Effector CD8-positive, alpha-beta T cell (primary cell): ENCODE results near the gene CPPED1.

Experiments
- DNase-seq: peaks from one replicate; lab custom pipeline; 2025; lab: John Stamatoyannopoulos, UW

CPPED1 gene

DNA sequence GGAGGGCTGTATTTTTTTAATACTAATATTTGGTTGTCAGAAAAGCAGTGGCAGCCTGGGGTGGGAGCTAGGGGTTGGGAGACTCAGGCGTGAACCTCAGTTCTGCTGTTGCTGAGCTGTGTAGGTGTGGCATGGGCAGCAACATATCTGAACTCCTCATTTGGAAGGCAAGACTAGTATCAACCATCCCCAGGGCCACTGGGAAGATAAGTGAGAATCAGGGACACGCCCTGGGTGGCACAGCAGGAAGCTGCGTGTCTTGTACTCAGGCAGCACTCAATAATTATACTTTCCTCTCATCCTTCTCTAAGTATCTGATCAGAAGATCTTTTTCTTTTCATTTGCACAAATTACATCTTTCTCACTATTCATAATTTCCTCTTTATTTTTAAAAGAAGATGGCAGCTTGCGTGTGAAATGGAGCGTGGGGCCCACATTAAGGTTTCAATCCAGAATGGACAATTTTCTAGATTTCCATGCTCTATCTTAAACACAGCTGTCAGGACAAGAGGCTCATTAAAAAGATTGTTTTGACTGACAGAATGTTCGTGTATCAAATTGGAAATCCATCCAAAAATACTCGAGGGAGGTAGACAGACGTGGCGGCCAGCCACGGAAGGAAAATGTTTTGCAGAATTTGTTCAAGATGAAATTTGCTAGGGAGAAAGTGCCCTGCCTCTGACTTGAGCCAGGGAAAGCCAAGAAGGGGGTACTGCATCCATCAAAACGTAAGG, 121.1 kb downstream of the CPPED1 start:
- DNase-seq = no peak

DNA sequence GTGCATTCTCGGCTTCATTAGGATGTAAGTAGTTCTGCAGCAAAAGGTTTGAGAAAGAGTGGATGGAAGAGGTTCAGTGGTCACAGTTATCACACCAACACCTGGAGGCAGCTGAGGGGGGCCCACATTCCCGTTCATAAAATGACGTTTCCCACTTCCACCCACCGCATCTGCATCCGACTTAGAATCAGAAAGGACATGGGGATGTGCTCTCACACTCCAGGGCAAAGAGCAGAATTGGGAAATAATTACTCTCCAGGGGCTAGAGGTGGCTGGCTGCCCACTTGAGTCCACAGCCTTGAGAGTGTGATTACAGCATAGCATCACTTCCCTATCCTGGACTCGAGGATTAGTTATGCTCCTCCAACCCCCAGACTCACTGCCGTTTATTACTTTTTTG, 122.0 kb downstream of the CPPED1 start:
- no peak for DNase-seq

DNA sequence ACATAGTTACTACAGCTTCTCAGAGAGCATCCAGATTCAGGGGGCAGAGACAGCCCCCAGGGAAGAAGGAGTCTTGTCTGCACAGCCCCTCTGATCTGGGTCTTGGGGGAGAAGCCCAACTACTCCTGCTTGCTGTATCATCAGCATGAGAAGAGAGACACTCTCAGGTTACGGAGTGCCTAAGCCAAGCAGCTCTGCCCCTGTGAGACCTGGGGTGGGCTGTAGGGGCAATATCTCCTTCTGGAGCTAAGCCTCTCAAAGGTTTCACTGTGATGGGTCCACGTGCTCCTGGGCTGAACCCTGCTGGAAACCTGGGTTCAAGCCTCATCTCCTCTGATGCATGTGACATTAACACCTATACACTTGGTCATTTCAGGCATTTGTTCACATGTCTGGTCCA, 123.2 kb downstream of the CPPED1 start:
- DNase-seq = no peak

DNA sequence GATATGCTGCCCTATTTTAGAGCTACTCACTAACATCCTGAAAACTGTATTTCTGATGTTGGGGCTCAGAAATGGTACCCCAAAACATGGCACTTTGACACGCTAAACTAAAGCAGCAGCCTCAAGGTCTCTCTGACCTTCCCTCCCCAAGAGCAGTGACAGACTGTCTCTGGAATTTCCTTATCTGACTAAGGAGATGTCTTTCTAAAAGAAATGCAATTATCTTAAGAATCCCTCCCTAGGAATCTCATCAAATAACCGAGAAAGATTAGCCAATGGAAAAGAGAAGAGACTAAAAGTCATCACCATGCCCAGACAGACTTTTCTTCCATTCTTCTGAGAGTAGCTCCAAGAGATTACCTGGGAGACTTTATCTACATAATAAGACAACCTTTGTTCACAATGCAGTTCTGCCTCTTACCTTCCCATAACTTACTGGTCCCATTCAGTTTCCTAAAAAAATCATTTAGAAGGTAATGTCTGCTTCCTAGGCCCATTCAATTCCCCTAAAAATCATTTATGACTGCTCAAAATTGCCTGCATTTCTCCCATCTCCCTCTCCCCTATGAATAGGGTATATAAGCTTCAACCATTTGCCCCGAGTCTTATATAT, 123.9 kb downstream of the CPPED1 start:
- no peak for DNase-seq

DNA sequence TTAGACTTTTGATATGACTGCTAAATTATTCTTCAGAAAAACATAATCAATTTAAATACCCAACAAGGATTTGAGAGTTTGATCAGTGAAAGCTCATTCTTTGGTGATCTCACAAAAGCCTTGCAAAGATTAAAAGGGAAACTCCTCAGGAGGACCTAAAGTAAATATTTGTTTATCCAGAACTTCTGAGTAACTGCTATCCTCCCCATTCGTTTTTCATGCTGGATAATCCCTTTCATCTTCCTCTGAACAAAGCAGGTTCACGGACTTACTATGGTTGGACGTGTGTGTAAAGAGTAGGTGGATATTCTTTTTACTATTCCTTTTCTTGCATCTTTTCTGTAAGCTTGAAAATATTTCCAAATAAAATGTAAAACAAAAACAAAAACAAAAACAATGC, 124.7 kb downstream of the CPPED1 start:
- DNase-seq = no peak

DNA sequence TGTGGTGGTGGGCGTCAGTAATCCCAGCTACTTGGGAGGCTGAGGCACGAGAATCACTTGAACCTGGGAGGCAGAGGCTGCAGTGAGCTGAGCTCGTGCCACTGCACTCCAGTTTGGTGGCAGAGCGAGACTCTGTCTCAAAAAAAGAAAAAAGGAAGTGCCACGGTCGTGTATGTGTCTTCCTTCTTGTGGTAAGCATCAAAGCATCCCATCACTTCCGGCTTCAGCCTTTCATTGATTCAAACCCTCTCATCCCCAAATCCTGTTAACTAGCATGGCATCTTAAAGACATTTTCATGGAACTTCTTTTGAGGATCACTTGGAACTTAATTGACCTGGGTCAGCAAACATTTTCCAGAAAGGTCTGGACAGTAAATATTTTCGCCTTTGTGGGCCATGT, 126.2 kb downstream of the CPPED1 start:
- no peak for DNase-seq

DNA sequence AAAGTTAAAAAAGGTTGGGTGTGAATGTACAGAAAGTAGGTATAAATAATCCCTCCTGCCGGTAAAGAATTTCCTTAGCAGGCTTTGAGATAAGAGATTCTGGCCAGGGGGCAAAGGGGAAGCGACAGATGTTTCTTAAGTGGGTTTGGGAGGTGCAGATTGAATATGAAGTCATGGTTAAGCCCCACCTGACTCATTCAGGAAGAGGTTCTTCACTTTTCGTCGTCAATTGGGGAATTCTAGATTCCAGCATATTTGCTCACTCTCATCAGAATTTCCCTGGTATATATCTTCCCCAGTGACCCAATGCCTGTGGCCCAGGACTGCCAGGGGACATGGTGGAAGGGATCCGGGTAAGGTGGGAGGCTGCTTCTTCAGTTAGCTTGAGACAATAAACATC, 127.8 kb downstream of the CPPED1 start:
- no peak for DNase-seq

DNA sequence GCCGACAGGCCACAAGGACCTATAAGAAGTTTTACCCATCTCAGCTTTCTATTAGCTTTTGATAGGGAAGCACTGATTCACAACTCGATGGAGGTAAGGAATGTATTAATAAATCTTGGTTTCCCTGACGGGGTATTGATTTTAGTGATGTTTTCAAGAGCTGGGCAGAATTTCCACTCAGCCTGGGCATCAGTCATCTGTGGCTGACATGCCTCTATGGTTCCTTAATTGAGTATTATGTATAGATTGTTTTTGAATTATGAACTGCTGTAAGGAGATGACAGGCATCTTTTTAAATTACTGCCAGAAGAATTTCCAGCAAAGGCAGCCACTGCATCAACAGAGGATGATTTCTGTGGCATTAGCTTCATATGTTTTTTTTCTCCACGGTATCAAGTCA, 128.6 kb downstream of the CPPED1 start:
- no peak for DNase-seq

DNA sequence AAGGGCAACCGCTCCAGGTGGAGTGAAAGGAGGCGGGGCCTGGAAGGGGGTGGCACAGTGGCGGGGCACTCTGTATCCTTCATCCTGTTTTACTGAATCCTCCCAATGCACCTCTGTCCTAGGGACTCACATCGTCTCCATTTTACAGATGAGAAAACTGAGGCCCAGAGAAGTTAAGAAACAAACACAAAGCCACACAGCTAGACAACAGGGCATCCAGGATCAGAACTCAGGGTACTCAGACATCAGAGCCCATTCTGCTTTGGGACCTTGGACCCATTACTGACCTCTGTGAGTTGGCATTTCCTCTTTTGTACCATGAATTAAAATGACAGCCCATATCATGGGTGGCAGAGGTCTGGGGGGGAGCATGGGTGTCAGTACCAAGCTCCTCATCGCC, 129.2 kb downstream of the CPPED1 start:
- DNase-seq = no peak

DNA sequence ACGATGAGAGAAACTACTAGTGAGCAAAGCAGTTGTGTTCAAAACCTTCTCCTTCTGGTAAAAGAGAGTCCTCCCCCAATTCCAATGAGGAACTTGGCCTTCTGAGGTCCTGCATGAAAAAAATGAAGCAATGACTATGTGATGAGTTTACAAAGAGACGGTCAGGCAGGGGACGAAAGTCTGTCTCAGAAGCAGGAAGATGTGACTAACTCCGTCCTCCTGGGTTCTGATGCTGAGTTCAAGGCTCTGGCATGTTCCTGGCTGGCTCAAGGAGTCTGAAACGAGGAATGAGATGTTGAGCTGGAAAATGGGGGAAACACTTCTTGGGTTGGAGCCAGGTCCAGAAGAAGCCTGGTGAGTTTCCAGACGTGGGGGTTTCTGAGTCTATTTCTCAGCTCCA, 129.6 kb downstream of the CPPED1 start:
- no peak for DNase-seq

DNA sequence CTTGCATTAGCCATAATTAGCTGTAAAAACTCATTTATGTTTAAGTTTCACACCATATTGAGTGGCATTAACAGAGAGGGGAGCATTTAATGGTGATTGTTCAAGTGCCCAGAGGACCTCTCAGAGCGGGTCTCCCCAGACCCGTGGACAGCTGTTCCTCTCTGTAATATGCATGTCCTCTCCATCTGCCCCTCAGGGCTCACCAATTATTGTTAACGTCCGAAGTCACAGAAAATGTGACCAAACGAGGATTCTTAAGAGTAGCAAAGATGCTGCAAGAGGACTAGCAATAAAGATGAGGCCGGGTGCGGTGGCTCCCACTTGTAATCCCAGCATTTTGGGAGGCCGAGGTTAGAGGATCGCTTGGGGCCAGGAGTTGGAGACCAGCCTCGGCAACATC, 130.2 kb downstream of the CPPED1 start:
- no peak for DNase-seq

DNA sequence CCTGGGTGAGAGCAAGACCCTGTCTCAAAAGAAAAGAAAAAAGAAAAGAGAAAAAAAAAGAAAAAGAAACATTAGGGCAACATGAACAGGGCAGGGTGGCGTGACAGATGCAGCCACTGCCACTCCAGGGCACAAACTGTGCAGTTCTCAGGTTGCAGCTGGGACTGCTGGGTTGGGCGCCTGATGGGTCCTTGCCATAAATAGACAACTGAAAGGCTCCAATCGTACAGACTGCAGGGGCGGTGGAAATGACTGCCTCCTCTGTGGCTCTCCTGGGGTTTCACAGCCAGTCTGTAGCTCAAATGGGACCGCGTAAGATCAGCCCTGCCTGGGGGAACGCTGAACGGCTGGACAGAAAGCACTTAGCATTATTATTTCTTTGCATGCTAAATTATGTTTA, 130.7 kb downstream of the CPPED1 start:
- no peak for DNase-seq

DNA sequence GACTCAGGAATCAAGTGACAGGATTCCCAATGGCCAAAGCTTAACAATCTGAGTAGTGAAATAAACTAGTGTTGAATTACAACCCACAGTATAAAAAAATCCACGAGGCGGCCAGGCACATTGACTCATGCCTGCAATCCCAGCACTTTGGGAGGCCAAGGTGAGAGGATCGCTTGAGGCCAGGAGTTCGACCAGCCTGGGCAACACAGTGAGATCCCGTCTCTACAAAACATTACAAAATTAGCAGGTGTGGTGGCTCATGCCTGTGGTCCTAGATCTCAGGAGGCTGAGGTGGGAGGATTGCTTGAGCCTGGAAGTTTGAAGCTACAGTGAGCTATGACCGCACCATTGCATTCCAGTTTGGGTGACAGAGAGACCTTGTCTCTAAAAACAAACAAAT, 133.8 kb downstream of the CPPED1 start:
- DNase-seq = no peak

DNA sequence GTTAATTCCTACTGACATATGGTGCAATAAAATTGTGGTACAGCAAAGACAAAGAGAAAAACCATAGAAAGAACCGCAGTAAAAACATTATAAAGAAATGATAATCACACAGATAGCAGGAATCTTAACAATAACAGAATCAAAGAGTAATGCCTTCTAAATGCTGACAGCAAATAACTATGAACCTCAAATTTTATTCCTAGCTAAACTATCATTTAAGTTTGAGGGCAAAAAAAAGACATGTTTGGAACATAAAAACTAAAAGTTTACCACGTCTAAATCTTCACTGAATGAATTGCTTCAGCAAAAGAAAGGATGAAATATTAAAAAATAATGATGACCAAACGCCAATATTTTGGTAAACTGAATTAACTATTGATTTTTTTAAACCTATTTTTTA, 135.8 kb downstream of the CPPED1 start:
- DNase-seq = no peak

DNA sequence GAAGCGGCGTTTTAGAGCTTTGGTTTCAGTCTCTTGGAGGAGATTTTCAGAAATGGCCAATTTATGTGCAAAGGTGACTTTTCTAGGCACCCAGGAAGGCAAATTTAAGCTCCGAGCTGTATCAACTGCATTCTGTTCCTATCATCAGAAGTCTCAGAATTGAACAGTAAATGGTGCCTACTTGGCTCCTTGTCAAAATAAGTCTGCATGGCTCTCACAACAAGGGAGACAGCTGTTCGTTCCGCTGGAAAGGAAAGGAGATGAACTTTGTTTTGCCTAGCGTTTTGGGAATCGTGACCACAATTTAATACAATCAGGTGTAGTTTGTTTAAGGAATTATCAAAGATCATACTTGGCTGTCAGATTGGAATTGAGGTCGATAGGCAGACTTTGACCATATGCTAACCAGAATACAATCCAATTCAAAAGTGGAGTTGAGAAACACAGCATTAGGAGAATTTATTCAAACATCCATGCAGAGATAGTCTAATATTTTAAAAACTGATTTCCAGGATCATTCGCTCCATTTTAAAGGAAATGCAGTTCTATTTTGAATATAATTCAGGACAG, 139.4 kb downstream of the CPPED1 start:
- no peak for DNase-seq

DNA sequence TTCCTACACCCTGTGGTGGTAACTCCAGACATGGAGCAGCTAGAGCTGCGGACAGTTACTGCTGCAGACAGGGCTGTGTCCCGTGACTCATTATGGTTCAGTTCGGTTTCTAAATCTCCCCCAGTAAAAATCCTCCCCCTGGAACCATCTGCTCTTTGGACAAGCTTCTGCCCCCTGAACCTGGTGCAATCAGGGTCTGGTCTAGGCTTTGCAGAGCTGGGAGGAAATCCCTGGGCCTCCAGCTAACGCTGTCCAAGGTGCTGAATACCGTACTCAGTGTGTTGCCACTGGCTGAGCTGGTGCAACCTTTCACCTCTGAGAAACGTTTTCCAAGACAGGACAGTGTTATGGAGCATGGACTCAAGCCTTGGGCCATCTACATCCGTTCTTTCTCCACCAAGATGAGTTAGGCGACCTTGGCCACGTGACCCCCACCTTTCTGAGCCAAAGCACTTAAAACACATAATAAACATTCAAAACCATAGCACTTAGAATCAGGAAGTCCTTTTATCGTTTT, 142.0 kb downstream of the CPPED1 start:
- no peak for DNase-seq

DNA sequence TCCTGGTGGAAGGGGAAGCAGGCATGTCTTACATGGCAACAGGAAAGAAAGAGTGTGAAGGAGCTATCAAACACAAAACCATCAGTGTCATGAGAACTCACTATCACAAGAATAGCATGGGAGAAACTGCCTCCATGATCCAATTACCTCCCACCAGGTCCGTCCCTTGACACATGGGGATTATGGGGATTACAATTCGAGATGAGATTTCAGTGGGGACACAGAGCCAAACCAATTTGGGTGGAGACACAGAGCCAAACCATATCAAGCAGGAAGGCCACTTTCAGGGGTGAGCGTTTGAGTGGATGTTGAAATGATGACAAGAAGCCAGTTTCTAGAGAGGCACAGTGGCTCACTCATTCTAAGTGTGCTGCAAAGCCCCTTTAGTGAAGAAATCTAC, 143.8 kb downstream of the CPPED1 start:
- no peak for DNase-seq

DNA sequence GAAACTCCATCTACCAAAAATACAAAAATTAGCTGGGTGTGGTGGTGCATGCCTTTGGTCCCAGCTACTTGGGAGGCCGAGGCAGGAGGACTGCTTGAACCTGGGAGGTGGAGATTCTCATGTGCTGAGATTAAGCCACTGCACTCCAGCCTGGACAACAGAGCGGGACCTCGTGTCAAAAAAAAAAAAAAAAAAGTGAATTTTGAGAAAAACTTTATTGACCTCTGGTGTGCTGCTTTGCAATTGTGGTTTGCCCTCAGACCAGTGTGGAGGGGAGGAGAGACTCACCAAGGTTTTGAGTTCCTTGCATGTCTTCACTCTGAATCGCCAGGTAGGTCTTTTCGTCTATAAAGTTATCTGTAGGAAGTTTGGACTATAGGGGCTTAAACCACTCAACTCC, 145.2 kb downstream of the CPPED1 start:
- no peak for DNase-seq

DNA sequence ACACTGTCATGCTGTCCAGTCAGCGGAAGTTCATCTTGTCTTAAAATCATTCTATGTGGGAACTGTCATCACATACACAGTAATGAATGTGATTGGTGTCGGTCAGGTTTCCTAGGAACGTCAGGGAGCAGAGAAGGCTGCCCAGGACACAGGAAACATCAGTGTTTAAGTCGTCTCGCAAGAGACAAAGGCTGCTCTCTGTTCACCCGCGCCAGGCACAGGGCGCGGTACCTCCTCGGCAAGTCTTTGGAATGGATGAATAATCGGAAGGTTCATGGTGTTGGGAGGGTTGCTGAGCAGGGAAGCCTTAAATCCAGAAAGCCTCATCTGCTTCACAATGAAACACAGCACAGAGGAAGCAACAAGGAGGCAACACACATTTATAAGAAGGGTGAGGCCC, 148.2 kb downstream of the CPPED1 start:
- DNase-seq = no peak

DNA sequence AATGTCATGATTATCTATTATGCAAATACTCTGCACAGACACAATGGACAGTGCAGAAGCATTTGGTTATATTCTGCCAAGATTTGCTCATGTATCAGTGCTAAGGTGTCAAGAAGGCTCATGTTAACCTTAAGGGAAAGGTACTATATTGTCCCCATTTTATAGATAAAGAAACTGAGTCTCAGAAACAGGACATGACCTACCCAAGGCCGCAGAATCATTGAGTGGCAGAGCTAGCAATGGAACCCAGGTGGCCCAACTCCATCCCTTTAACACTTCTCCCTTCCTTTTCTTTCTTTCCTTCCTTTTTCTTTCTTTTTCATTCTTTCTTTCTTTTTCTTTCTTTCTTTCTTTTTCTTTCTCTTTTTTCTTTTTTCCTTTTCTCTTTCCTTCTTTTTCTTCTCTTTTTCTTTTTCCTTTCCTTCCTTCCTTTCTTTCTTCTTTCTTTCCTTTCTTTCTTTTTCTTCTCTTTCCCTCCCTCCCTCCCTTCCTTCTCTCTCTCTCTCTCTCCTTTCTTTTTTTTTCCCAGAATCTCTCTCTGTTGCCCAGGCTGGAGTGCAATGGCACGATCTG, 149.8 kb downstream of the CPPED1 start:
- no peak for DNase-seq

DNA sequence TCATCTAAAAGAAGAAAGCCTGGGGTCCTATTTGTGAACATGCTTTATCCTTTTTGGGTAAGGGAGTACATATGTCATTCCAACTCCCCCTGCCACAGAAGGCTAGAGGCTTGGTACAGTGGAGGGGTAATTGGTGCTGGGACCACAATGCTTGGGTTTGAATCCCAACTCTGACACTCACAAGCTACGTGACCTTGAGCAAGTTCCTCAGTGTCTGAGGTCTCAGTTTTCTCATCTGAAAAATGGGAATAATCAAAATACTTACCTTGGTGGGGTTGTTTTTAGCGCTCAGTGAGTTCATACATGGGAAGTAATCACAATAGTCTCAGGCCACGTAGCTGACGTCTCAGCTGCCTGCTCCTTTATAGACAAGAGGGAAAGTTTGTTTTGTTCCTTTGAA, 150.8 kb downstream of the CPPED1 start:
- no peak for DNase-seq

DNA sequence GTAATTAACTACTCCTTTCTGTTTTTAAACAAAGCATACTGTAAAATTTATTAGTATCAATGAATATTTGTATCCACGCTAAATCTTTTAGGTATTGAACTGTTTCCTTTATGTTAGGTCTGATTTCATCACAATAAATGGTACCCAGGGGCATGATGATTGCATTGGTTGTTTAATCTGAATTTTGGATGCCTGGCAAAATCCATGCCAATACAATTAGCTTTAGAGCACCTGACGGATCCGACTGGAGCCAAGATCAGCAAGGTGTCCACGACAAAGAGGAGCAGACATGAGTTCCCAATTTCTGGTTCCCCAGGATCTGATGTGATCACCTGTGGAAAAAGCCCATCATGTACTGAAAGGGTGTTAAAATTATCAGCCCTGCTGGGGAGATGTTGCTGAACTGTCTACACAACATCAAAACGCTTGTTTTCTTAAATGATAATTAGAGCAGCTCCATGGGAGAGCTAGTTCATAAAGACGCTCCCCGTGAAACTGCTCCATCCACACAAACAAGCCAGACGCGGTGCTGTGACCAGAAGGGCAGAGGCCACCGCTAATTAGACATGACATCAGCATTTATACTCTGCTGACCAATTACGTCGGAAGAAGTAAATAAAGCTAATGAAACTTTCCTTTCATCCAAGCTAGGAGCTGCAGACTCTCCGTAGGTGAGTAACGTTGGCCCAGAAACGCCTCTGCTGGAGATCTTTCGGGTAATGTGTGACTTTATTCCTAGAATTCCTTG, 151.7 kb downstream of the CPPED1 start:
- DNase-seq = no peak
